HEK293 (cell line): Measurements from ENCODE around the gene ZCCHC8.
A peak's percentile ranks its signal among the peaks of the same experiment; 100 is the strongest.
"Not testable (repeated sequence)": the region's sequence is repeated elsewhere in the genome, so short reads cannot be mapped to it uniquely, and the experiment has no call there.

Source experiments
- CTCF ChIA-PET: fragments of 350-600 bp; formaldehyde crosslinking; extraction: SDS; loops from one replicate; lab custom pipeline; 2021; ENCODE audit warnings: antibody characterized with exemption; lab: Yijun Ruan, JAX
- POLR2A ChIA-PET: fragments of 300-600 bp; formaldehyde crosslinking; extraction: SDS; loops from one replicate; lab custom pipeline; 2020; ENCODE audit warnings: antibody characterized with exemption, inconsistent platforms; lab: Yijun Ruan, JAX
- H3K27ac ChIP-seq: fragments of 200-500 bp; sonication (Bioruptor generic); 2 replicates; pipeline ENCODE4 v1.5.1; 2014; ENCODE audit warnings: low read depth, low read length, control low read depth, inconsistent platforms; ENCODE audit errors: extremely low read depth
- H3K36me3 ChIP-seq, 2 experiments: fragments of 200-500 bp in 1 of 2; sonication (Bioruptor generic) in 1 of 2; 1 replicate in 1 of 2; 2 replicates in 1 of 2; pipeline ENCODE4 v1.5.1; 2014 to 2017; ENCODE audit warnings: inconsistent platforms in 2 of 2, low read length in 2 of 2; ENCODE audit not compliant: control insufficient read depth in 2 of 2, insufficient read depth in 1 of 2
- H3K4me1 ChIP-seq: fragments of 200-500 bp; sonication (Bioruptor generic); 2 replicates; pipeline ENCODE4 v1.5.1; 2014; ENCODE audit warnings: mild to moderate bottlenecking, low read length, inconsistent platforms; ENCODE audit not compliant: control insufficient read depth, insufficient read depth
- H3K4me3 ChIP-seq: 2 replicates; pipeline ENCODE4 v1.5.1; 2011; ENCODE audit warnings: low read depth, mild to moderate bottlenecking, control low read depth, low read length, moderate library complexity
- H3K9me3 ChIP-seq: fragments of 200-500 bp; sonication (Bioruptor generic); 2 replicates; pipeline ENCODE4 v1.5.1; 2014; ENCODE audit warnings: low read depth, low read length, inconsistent platforms; ENCODE audit not compliant: control insufficient read depth, insufficient read depth
- FEZF1 ChIP-seq: fragments of 450-650 bp; formaldehyde crosslinking; IDR thresholded peaks from 2 replicates; pipeline ENCODE4 v1.5.1; 2016; ENCODE audit warnings: missing biosample characterization, missing genetic modification characterization
- GFI1B ChIP-seq: fragments of 450-650 bp; formaldehyde crosslinking; IDR thresholded peaks from 2 replicates; pipeline ENCODE4 v1.5.1; 2016; ENCODE audit warnings: missing biosample characterization, missing genetic modification characterization
- GLI4 ChIP-seq: fragments of 450-650 bp; formaldehyde crosslinking; IDR thresholded peaks from 2 replicates; pipeline ENCODE4 v1.5.1; 2016; ENCODE audit warnings: missing biosample characterization, missing genetic modification characterization
- GLIS2 ChIP-seq: fragments of 450-650 bp; formaldehyde crosslinking; IDR thresholded peaks from 2 replicates; pipeline ENCODE4 v1.5.1; 2016; ENCODE audit warnings: missing biosample characterization, missing genetic modification characterization
- PRDM1 ChIP-seq: fragments of 450-650 bp; formaldehyde crosslinking; IDR thresholded peaks from 2 replicates; pipeline ENCODE4; 2016; ENCODE audit warnings: missing biosample characterization, missing genetic modification characterization
- SP7 ChIP-seq: fragments of 450-650 bp; formaldehyde crosslinking; IDR thresholded peaks from 2 replicates; pipeline ENCODE4 v1.5.1; 2016; ENCODE audit warnings: missing biosample characterization, missing genetic modification characterization
- TSHZ1 ChIP-seq: fragments of 450-650 bp; formaldehyde crosslinking; IDR thresholded peaks from 2 replicates; pipeline ENCODE4 v1.5.1; 2016; ENCODE audit warnings: missing biosample characterization, missing genetic modification characterization, borderline replicate concordance
- ZBTB26 ChIP-seq: fragments of 450-650 bp; formaldehyde crosslinking; optimal IDR thresholded peaks from 2 replicates; pipeline ENCODE3; 2016; ENCODE audit warnings: missing biosample characterization, mild to moderate bottlenecking, missing genetic modification characterization
- ZNF121 ChIP-seq: fragments of 450-650 bp; formaldehyde crosslinking; IDR thresholded peaks from 2 replicates; pipeline ENCODE4 v1.5.1; 2016; ENCODE audit warnings: missing biosample characterization, missing genetic modification characterization
- ZNF133 ChIP-seq: fragments of 450-650 bp; formaldehyde crosslinking; IDR thresholded peaks from 2 replicates; pipeline ENCODE4 v1.5.1; 2016; ENCODE audit warnings: missing biosample characterization, missing genetic modification characterization
- ZNF169 ChIP-seq: fragments of 450-650 bp; formaldehyde crosslinking; IDR thresholded peaks from 2 replicates; pipeline ENCODE4 v1.5.1; 2016; ENCODE audit warnings: missing biosample characterization, missing genetic modification characterization
- ZNF324 ChIP-seq: fragments of 450-650 bp; formaldehyde crosslinking; IDR thresholded peaks from 2 replicates; pipeline ENCODE4 v1.5.1; 2016; ENCODE audit warnings: missing biosample characterization, missing genetic modification characterization
- ZNF433 ChIP-seq: fragments of 450-650 bp; formaldehyde crosslinking; IDR thresholded peaks from 2 replicates; pipeline ENCODE4 v1.5.1; 2016; ENCODE audit warnings: missing biosample characterization, missing genetic modification characterization, low read depth
- ZNF473 ChIP-seq: fragments of 450-650 bp; formaldehyde crosslinking; IDR thresholded peaks from 2 replicates; pipeline ENCODE4 v1.5.1; 2017; ENCODE audit warnings: missing biosample characterization, missing genetic modification characterization
- ZNF521 ChIP-seq: fragments of 450-650 bp; formaldehyde crosslinking; IDR thresholded peaks from 2 replicates; pipeline ENCODE4 v1.5.1; 2017; ENCODE audit warnings: missing biosample characterization, mild to moderate bottlenecking, missing genetic modification characterization
- ZNF610 ChIP-seq: fragments of 450-650 bp; formaldehyde crosslinking; IDR thresholded peaks from 2 replicates; pipeline ENCODE4 v1.5.1; 2016; ENCODE audit warnings: missing biosample characterization, missing genetic modification characterization, borderline replicate concordance
- ZNF785 ChIP-seq: fragments of 450-650 bp; formaldehyde crosslinking; IDR thresholded peaks from 2 replicates; pipeline ENCODE4 v1.5.1; 2016; ENCODE audit warnings: missing biosample characterization, missing genetic modification characterization
- ZNF792 ChIP-seq: fragments of 450-650 bp; formaldehyde crosslinking; IDR thresholded peaks from 2 replicates; pipeline ENCODE4 v1.5.1; 2016; ENCODE audit warnings: missing biosample characterization, missing genetic modification characterization
- ZSCAN16 ChIP-seq: fragments of 450-650 bp; formaldehyde crosslinking; IDR thresholded peaks from 2 replicates; pipeline ENCODE4 v1.5.1; 2016; ENCODE audit warnings: missing biosample characterization, missing genetic modification characterization
- ZSCAN18 ChIP-seq: fragments of 450-650 bp; formaldehyde crosslinking; IDR thresholded peaks from 2 replicates; pipeline ENCODE4 v1.5.1; 2016; ENCODE audit warnings: missing biosample characterization, missing genetic modification characterization
- ZSCAN5A ChIP-seq: fragments of 450-650 bp; formaldehyde crosslinking; IDR thresholded peaks from 2 replicates; pipeline ENCODE4 v1.5.1; 2016; ENCODE audit warnings: missing biosample characterization, missing genetic modification characterization

Gene ZCCHC8

DNA sequence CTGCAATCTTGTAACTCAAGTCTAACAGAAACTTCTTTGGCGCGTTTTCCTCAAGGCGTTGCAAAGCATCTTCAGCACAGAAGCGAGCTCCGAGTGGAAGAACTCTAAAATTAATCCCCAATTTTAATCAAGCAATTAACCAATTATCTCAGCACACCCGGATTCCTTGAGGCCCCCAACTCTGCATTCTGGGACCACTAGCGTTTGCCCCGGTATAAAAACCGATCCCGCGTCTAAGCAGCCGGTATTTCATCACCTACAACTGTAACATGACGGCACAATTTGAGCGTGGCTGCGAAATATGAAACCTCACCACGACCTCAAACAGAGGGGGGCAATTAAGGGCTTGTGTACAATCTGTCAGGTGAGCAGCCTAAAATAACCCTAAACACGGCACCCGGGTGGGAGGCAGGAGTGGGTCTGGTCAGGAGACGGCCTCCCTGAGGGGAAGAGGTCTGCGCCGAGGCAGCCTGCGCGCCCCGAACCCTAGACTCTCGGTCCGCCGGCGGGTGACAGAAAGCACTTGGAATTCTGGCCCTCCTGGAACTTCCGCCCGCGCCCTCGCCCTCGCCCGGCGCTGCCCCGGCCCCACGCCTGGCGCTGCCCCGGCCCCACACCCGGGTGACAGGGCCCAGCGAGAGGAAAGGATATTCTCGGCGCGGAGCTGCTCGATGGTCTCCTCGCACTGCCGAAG, 594 bp downstream of the ZCCHC8 start (continued):
- TF ChIP-seq FEZF1 (tag by site-specific recombination) (peak; percentile 91), ZNF785 (tag by site-specific recombination) (peak; percentile 47; the same call in 1 of the 2 replicates)

- TF ChIP-seq ZNF169 (tag by site-specific recombination) = no peak
- TF ChIP-seq ZNF324 (tag by site-specific recombination) = no peak
- TF ChIP-seq ZNF433 (tag by site-specific recombination) = no peak
- TF ChIP-seq ZNF121 = peak; percentile 54; the same call in 1 of the 2 replicates
- TF ChIP-seq GLIS2 (tag by site-specific recombination) = no peak
- TF ChIP-seq ZSCAN18 = no peak
- ChIA-PET CTCF (interaction anchor here (1.2 kb wide), 1 partner anchor 95 kb away, joined by 3 read pairs; no protein-coding TSS in a partner anchor), POLR2A (interaction anchor here (1.2 kb wide), 1 partner anchor 32 kb away, joined by 4 read pairs; the partner anchor contains the start of genes KNTC1 and RSRC2)
- H3K27ac ChIP-seq = no peak overlapping the region
- no peaks in the 10 kb centered on the region for H3K9me3 ChIP-seq
- peaks cover 47 to 53% of the 10 kb centered on the region in 2 experiments for H3K36me3 ChIP-seq
- H3K4me1 ChIP-seq = peaks cover 3% of the 10 kb centered on the region; the same call in 1 of the 2 replicates
- H3K4me3 ChIP-seq = no peak overlapping the region
Observed at GRCh38 chr12:122495258-122495657, 5.5 kb downstream of the ZCCHC8 start.

- peaks cover 64 to 70% of the 10 kb centered on the region in 2 experiments for H3K36me3 ChIP-seq
- H3K4me1 ChIP-seq, H3K27ac ChIP-seq, H3K9me3 ChIP-seq, CTCF ChIA-PET, H3K4me3 ChIP-seq, POLR2A ChIA-PET: not testable (repeated sequence)
Observed at GRCh38 chr12:122493222-122493621, 7.5 kb downstream of the ZCCHC8 start.

DNA sequence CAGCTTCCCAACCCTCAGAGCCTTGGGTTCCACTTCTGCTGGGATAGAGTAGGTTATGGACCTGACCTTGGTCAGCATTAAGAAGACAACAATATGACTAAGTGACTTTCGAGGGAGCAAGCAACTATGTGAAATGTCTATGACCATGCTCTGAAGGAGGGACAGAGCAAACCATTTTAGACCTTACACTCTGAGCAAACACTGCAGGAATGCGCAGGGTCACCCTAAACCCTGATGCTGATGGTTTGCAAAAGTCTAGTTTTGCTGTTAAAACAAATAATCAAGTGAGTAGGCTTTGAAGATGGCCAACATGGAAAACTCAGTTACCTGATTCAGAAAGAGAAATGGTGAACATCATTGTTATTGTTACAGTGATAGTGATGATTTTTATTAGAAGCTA, 8.7 kb downstream of the ZCCHC8 start:
- H3K27ac ChIP-seq = no peak overlapping the region
- H3K9me3 ChIP-seq = no peaks in the 10 kb centered on the region
- ChIA-PET CTCF (interaction anchor here (0.5 to 1.6 kb wide), 2 partner anchors 20 to 156 kb away, joined by 3 to 6 read pairs; no protein-coding TSS in a partner anchor), POLR2A (interaction anchor here (0.5 to 1.0 kb wide), 2 partner anchors 9 to 20 kb away, joined by 3 to 7 read pairs; partner anchors contain the start of gene ZCCHC8)
- peaks cover 73 to 74% of the 10 kb centered on the region in 2 experiments for H3K36me3 ChIP-seq
- no peak overlapping the region for H3K4me3 ChIP-seq
- TF ChIP-seq ZNF473 (no peak), ZNF610 (no peak), ZSCAN5A (tag by site-specific recombination) (no peak), PRDM1 (tag by site-specific recombination) (no peak), GLI4 (tag by site-specific recombination) (no peak), ZBTB26 (tag by site-specific recombination) (no peak), ZSCAN16 (tag by site-specific recombination) (no peak), GFI1B (tag by site-specific recombination) (no peak), ZNF792 (no peak), SP7 (tag by site-specific recombination) (no peak), TSHZ1 (tag by site-specific recombination) (no peak), ZNF133 (no peak), ZNF521 (tag by site-specific recombination) (no peak)
- TF ChIP-seq, all 188 proteins: peak for 0
- H3K4me1 ChIP-seq = no peaks in the 10 kb centered on the region
